Measurements from ENCODE around the gene CCDC50.

Gene CCDC50

DNA sequence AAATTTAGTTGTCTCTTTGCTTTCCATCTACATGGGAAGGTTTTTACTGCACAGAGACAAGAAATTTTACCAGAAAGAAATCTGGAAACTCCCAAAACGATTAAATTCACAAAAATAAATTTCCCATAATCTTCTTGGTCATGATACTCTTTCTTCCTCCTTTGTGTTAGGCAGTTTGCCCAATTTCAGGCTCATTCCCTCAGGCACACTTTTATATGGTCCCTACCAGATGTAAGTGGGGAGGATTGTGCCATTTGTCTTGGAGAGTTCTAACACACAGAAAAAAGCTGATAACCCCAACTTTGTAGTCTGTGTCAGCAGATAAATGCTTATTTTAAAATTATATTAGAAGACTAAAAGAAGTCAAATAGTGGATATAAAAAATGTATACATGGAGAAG is 49.1 kb upstream of the CCDC50 start (continued):
- TF ChIP-seq ZNF70 (CRISPR knock-in tag; IDR thresholded peaks at IDR 0.05) (no peak), ISL1 (CRISPR knock-in tag; IDR thresholded peaks at IDR 0.05) (no peak), GLIS3 (CRISPR knock-in tag; IDR thresholded peaks at IDR 0.05) (no peak), ZNF565 (CRISPR knock-in tag; conservative IDR thresholded peaks at IDR 0.05; ENCODE audit: low read depth) (no peak), ZNF8 (CRISPR knock-in tag; IDR thresholded peaks at IDR 0.05) (no peak), ARNTL (CRISPR knock-in tag; IDR thresholded peaks at IDR 0.05; ENCODE audit: borderline replicate concordance, low read depth) (no peak), CSDC2 (CRISPR knock-in tag; IDR thresholded peaks at IDR 0.05) (no peak)

DNA sequence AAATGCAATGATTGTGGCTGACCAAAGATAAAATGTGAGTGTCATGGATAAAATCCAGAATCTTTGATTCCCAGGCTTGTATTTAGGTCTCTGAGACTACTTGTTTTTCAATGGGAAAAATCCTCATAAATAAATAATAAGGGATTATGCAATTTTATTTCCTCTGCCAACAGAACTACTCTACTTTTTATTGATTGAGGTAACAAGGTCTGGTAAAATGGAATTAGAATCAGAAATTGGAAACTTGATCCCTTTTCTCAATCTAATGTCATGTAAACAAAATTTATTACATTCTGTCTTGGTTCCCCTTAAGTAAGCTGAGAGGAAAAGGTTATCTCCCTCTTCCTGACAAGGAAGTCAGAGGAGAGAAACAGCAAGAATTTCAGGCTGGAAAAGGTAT is 48.3 kb upstream of the CCDC50 start:
- TF ChIP-seq ZNF565 (CRISPR knock-in tag; conservative IDR thresholded peaks at IDR 0.05; ENCODE audit: low read depth) (no peak), ARNTL (CRISPR knock-in tag; IDR thresholded peaks at IDR 0.05; ENCODE audit: borderline replicate concordance, low read depth) (no peak), BACH2 (CRISPR knock-in tag; IDR thresholded peaks at IDR 0.05; ENCODE audit: borderline replicate concordance) (no peak), POU6F1 (CRISPR knock-in tag; IDR thresholded peaks at IDR 0.05; ENCODE audit: borderline replicate concordance, low read depth) (no peak), OSR1 (CRISPR knock-in tag; IDR thresholded peaks at IDR 0.05) (no peak), PPARA (CRISPR knock-in tag; IDR thresholded peaks at IDR 0.05; ENCODE audit: borderline replicate concordance) (no peak), ZNF70 (CRISPR knock-in tag; IDR thresholded peaks at IDR 0.05) (no peak), SNAI2 (CRISPR knock-in tag; IDR thresholded peaks at IDR 0.05) (no peak), TOX (CRISPR knock-in tag; IDR thresholded peaks at IDR 0.05; ENCODE audit: borderline replicate concordance) (no peak)
- TF ChIP-seq, protein P1, sequence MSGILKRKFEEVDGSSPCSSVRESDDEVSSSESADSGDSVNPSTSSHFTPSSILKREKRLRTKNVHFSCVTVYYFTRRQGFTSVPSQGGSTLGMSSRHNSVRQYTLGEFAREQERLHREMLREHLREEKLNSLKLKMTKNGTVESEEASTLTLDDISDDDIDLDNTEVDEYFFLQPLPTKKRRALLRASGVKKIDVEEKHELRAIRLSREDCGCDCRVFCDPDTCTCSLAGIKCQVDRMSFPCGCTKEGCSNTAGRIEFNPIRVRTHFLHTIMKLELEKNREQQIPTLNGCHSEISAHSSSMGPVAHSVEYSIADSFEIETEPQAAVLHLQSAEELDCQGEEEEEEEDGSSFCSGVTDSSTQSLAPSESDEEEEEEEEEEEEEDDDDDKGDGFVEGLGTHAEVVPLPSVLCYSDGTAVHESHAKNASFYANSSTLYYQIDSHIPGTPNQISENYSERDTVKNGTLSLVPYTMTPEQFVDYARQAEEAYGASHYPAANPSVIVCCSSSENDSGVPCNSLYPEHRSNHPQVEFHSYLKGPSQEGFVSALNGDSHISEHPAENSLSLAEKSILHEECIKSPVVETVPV (CRISPR knock-in tag; IDR thresholded peaks at IDR 0.05) = no peak
- ATAC-seq = no peak

DNA sequence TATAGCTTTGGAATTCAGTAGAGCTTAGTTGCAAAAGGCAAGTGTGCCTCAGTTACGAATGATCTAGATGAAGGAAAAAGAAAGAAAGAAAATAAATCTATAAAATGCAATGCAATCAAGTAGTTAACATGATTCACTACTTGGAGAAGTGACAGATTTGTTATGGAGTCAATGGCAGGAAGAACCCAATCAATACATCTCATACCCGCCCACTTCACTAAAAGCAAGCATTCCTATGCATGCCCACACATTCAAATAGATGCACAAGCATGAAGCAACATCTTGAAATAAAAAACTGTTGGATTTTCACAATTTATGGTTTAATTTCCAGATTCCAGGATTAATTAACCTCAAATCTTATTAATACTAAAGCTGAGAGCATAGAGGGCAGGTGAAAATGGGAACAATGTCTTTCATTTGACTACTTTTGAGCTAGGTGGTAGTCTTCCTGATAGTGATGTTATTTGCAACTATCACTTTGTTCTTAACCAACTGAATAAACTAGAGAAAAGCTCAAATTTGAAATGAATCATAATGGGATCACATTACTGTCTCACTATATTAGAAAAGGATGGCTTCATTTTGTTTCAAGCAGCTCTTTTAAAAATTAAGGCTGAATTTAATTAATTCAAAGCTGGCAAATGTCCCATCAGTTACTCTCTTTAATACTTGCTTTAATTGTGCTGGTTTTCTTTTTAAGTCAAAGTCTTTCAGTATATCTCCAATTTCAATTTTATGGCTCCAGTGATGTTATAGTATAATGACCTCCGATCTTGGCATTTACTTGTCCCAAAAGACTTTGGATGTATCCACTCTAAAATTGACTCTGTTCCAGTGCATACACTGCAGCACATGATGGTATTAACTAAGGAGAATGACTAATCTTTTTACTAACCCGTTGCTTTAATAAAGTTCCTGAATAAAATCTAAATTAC is 46.7 kb upstream of the CCDC50 start:
- ATAC-seq = peak; percentile 82
- TF ChIP-seq, protein P2, sequence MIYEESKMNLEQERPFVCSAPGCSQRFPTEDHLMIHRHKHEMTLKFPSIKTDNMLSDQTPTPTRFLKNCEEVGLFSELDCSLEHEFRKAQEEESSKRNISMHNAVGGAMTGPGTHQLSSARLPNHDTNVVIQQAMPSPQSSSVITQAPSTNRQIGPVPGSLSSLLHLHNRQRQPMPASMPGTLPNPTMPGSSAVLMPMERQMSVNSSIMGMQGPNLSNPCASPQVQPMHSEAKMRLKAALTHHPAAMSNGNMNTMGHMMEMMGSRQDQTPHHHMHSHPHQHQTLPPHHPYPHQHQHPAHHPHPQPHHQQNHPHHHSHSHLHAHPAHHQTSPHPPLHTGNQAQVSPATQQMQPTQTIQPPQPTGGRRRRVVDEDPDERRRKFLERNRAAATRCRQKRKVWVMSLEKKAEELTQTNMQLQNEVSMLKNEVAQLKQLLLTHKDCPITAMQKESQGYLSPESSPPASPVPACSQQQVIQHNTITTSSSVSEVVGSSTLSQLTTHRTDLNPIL (CRISPR knock-in tag; IDR thresholded peaks at IDR 0.05; ENCODE audit: low read depth) = no peak
- TF ChIP-seq PPARA (CRISPR knock-in tag; IDR thresholded peaks at IDR 0.05; ENCODE audit: borderline replicate concordance) (no peak), POU6F1 (CRISPR knock-in tag; IDR thresholded peaks at IDR 0.05; ENCODE audit: borderline replicate concordance, low read depth) (no peak), CSDC2 (CRISPR knock-in tag; IDR thresholded peaks at IDR 0.05) (no peak), GLIS3 (CRISPR knock-in tag; IDR thresholded peaks at IDR 0.05) (no peak), SNAI2 (CRISPR knock-in tag; IDR thresholded peaks at IDR 0.05) (no peak), ZNF565 (CRISPR knock-in tag; conservative IDR thresholded peaks at IDR 0.05; ENCODE audit: low read depth) (no peak), ZFP3 (CRISPR knock-in tag; IDR thresholded peaks at IDR 0.05) (no peak), RARB (CRISPR knock-in tag; IDR thresholded peaks at IDR 0.05) (no peak)

- no peak for ATAC-seq
- TF ChIP-seq BACH2 (CRISPR knock-in tag; IDR thresholded peaks at IDR 0.05; ENCODE audit: borderline replicate concordance) = no peak
Measured at GRCh38 chr3:191283400-191283799, 45.8 kb upstream of the CCDC50 start.

GRCh38 chr3:191290311-191291025 is 38.7 kb upstream of the CCDC50 start:
- ATAC-seq = no peak
- TF ChIP-seq SNAI2 (CRISPR knock-in tag; IDR thresholded peaks at IDR 0.05) (no peak), ZNF565 (CRISPR knock-in tag; conservative IDR thresholded peaks at IDR 0.05; ENCODE audit: low read depth) (no peak), ZFP3 (CRISPR knock-in tag; IDR thresholded peaks at IDR 0.05) (no peak), RARB (CRISPR knock-in tag; IDR thresholded peaks at IDR 0.05) (no peak), GLIS3 (CRISPR knock-in tag; IDR thresholded peaks at IDR 0.05) (no peak), PPARA (CRISPR knock-in tag; IDR thresholded peaks at IDR 0.05; ENCODE audit: borderline replicate concordance) (no peak), CSDC2 (CRISPR knock-in tag; IDR thresholded peaks at IDR 0.05) (no peak), ZNF8 (CRISPR knock-in tag; IDR thresholded peaks at IDR 0.05) (no peak), ZC3H10 (CRISPR knock-in tag; IDR thresholded peaks at IDR 0.05) (no peak), ZNF70 (CRISPR knock-in tag; IDR thresholded peaks at IDR 0.05) (no peak), ESRRG (CRISPR knock-in tag; IDR thresholded peaks at IDR 0.05) (no peak), TOX (CRISPR knock-in tag; IDR thresholded peaks at IDR 0.05; ENCODE audit: borderline replicate concordance) (no peak), TCF4 (CRISPR knock-in tag; IDR thresholded peaks at IDR 0.05; ENCODE audit: borderline replicate concordance) (no peak)
- TF ChIP-seq, protein P3, sequence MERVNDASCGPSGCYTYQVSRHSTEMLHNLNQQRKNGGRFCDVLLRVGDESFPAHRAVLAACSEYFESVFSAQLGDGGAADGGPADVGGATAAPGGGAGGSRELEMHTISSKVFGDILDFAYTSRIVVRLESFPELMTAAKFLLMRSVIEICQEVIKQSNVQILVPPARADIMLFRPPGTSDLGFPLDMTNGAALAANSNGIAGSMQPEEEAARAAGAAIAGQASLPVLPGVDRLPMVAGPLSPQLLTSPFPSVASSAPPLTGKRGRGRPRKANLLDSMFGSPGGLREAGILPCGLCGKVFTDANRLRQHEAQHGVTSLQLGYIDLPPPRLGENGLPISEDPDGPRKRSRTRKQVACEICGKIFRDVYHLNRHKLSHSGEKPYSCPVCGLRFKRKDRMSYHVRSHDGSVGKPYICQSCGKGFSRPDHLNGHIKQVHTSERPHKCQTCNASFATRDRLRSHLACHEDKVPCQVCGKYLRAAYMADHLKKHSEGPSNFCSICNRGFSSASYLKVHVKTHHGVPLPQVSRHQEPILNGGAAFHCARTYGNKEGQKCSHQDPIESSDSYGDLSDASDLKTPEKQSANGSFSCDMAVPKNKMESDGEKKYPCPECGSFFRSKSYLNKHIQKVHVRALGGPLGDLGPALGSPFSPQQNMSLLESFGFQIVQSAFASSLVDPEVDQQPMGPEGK (CRISPR knock-in tag; IDR thresholded peaks at IDR 0.05; ENCODE audit: borderline replicate concordance) = no peak
- TF ChIP-seq, protein P1 (CRISPR knock-in tag; IDR thresholded peaks at IDR 0.05) = no peak

Data from SK-N-SH treated with all-trans-retinoic acid at 6 μM for 48 hours (cell line).